Calu3 (cell line): ENCODE measurements around the gene CBFB. TPM values are rescaled to one million over a fixed set of nuclear protein-coding genes. Genes with fewer than 3 reads are reported as not detected.
A peak's percentile ranks its signal among the peaks of the same experiment; 100 is the strongest.

ENCODE experiments used
- Bru-seq: library from RNA; stranded (reverse); fragments of 400-500 nt; gene quantifications from one replicate; lab custom pipeline; 2021; lab: Mats Ljungman, UMichigan
- BruChase-seq, 2 experiments: library from RNA; stranded (reverse); fragments of 400-500 nt; gene quantifications; one replicate each; lab custom pipeline; 2021; lab: Mats Ljungman, UMichigan
- BruUV-seq: library from RNA; stranded (reverse); fragments of 400-500 nt; replicated peaks from 2 replicates; lab custom pipeline; 2021; lab: Mats Ljungman, UMichigan
- CTCF ChIA-PET: fragments of 300-600 bp; sonication (Branson Sonifier 250); formaldehyde crosslinking; loops from one replicate; lab custom pipeline; 2022; ENCODE audit warnings: antibody characterized with exemption; lab: Charles Lee
- DNase-seq: peaks from one replicate; pipeline ENCODE4 v3.0.0; 2022
- H3K27ac Mint-ChIP-seq: one replicate; pipeline ENCODE4 v1.8.0; 2022; ENCODE audit warnings: mixed read lengths; ENCODE audit not compliant: unreplicated experiment
- H3K27me3 Mint-ChIP-seq: one replicate; pipeline ENCODE4 v1.8.0; 2022; ENCODE audit warnings: mixed read lengths; ENCODE audit not compliant: unreplicated experiment
- H3K36me3 Mint-ChIP-seq: one replicate; pipeline ENCODE4 v1.8.0; 2022; ENCODE audit warnings: mild to moderate bottlenecking, moderate library complexity, mixed read lengths; ENCODE audit not compliant: insufficient read depth, unreplicated experiment
- H3K4me1 Mint-ChIP-seq: one replicate; pipeline ENCODE4 v1.8.0; 2022; ENCODE audit warnings: mild to moderate bottlenecking, low read depth, mixed read lengths; ENCODE audit not compliant: unreplicated experiment
- H3K4me3 Mint-ChIP-seq: one replicate; pipeline ENCODE4 v1.8.0; 2022; ENCODE audit warnings: mild to moderate bottlenecking, low read depth, moderate library complexity, mixed read lengths; ENCODE audit not compliant: unreplicated experiment
- H3K9me3 Mint-ChIP-seq: one replicate; pipeline ENCODE4 v1.8.0; 2022; ENCODE audit warnings: low read depth, mixed read lengths; ENCODE audit not compliant: unreplicated experiment
- CTCF ChIP-seq: fragments of 200-600 bp; IDR thresholded peaks from one replicate; pipeline ENCODE4 v1.8.0; 2022; ENCODE audit warnings: antibody characterized with exemption; ENCODE audit not compliant: unreplicated experiment
- intact Hi-C: fragments of 100-400 bp; cut with micrococcal nuclease; formaldehyde crosslinking; loops from one replicate; pipeline ENCODE4 v1.10.0; 2022; ENCODE audit not compliant: unreplicated experiment
- long read RNA-seq: library from polyadenylated mRNA; stranded (forward); transcript quantifications from one replicate; pipeline ENCODE4 v2.0.0, GENCODE V29; 2022
- total RNA-seq: library from RNA; stranded (reverse); gene quantifications from 2 replicates; pipeline ENCODE4 v1.2.3, GENCODE V29; 2022

The CBFB gene
- total RNA-seq: 116 and 131 TPM in 2 replicates
- percentile 94 among the genes with signal in this experiment for Bru-seq, nascent RNA
- BruChase-seq, experiment 1, labeled RNA remaining after a 6-hour chase: percentile 94 among the genes with signal in this experiment
- BruChase-seq, experiment 2, labeled RNA remaining after a 2-hour chase: percentile 93 among the genes with signal in this experiment
- long read RNA-seq, transcript CBFB-202 (6 exons, 2,971 nt): minor isoform, 70 of 228 reads
- long read RNA-seq, transcript CBFB-201 (6 exons, 3,136 nt): major isoform, 87 of 228 reads
- long read RNA-seq, partial matches to known transcripts: 5 of 228 reads
- long read RNA-seq, other reads (novel, unspliced or antisense): 60 of 228 reads

- peak within 1 kb of the TSS; percentile 69 for H3K27ac Mint-ChIP-seq
- peak; percentile 97 for DNase-seq
- H3K4me3 Mint-ChIP-seq: peak within 1 kb of the TSS; percentile 82
- H3K9me3 Mint-ChIP-seq: no peaks in the 10 kb centered on the region
- CTCF ChIA-PET: interaction anchor here (0.6 to 1.2 kb wide), 2 partner anchors 11 to 388 kb away, joined by 5 to 8 read pairs; partner anchors contain the start of gene ZDHHC1
- H3K36me3 Mint-ChIP-seq: peaks cover 38% of the 10 kb centered on the region
- intact Hi-C loops: no loop called here
- TF ChIP-seq CTCF: peak; percentile 2
- BruUV-seq: no TSS peak
- peaks cover 26% of the 10 kb centered on the region for H3K4me1 Mint-ChIP-seq
- no peaks in the 10 kb centered on the region for H3K27me3 Mint-ChIP-seq
Measured at GRCh38 chr16:67028696-67029253, at the start of gene CBFB. Gene CBFB, plus strand, starts transcription at chr16:67029149. Its CDS starts 259 bp downstream, at chr16:67029408.

DNA sequence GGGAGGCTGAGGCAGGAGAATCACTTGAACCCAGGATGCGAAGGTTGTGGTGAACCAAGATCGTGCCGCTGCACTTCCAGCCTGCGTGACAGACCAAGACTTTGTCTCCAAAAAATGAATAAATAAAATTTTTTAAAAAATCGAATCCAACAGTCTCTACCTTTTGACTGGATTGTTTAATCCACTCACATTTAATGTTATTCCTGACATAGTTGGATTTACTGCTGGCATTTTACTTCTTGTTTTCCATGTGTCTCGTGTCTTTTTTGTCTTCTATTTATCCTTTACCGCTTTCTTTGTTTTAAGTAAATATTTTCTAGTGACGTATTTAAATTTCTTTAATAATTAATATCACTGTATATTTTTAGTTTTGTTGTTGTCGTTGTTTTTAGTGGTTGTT is 45.9 kb upstream of the CBFB start:
- no peak for TF ChIP-seq CTCF
- no peaks in the 10 kb centered on the region for H3K4me1 Mint-ChIP-seq
- no peak for DNase-seq
- H3K27me3 Mint-ChIP-seq: no peaks in the 10 kb centered on the region
- intact Hi-C loops: no loop called here
- H3K9me3 Mint-ChIP-seq: no peaks in the 10 kb centered on the region
- no TSS peak for BruUV-seq
- H3K27ac Mint-ChIP-seq: no peak overlapping the region
- H3K4me3 Mint-ChIP-seq: no peak overlapping the region
- CTCF ChIA-PET: no interaction called here
- no peaks in the 10 kb centered on the region for H3K36me3 Mint-ChIP-seq

DNA sequence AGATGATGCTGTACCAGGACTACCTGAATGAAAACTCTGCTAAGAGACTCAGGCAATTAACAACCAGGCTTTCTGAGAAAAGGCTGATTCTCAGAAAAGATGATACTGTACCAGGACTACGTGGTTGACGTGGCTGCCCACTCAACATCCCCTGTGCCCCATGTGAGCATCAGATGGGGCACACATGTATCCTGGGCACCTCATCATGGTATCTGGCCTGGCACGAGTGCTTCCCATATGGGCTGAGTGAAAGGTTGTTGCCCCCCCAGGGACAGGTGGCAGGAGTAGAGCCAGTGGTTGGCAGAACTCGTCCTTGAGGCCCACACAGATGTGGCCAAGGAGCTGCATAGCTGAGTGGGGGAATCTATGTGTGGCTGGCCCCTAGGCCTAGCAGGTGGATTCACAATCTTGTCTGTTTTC is 44.0 kb upstream of the CBFB start:
- no peak for TF ChIP-seq CTCF
- CTCF ChIA-PET: no interaction called here
- H3K4me1 Mint-ChIP-seq: no peaks in the 10 kb centered on the region
- BruUV-seq: no TSS peak
- no peak overlapping the region for H3K27ac Mint-ChIP-seq
- DNase-seq: no peak
- H3K27me3 Mint-ChIP-seq: no peaks in the 10 kb centered on the region
- no peak overlapping the region for H3K4me3 Mint-ChIP-seq
- no peaks in the 10 kb centered on the region for H3K36me3 Mint-ChIP-seq
- no peaks in the 10 kb centered on the region for H3K9me3 Mint-ChIP-seq
- intact Hi-C loops: no loop called here

DNA sequence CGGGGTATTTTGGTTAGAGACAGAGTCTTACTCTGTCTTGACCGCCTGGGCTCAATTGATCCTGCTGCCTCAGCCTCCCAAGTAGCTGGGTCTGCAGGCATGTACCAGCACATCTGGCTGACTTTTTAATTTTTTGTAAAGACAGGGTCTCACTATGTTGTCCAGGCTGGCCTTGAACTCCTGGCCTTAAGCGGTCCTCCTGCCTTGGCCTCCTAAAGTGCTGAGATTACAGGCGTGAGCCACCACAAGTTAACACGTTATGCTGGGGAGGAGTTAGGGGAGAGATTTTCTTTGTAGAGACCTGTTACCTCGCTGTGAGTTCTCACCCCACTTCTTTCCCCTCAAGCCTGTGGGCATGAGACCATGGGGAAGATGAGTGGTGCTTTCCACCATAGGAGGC is 42.4 kb upstream of the CBFB start:
- intact Hi-C loops: no loop called here

More for the DNA sequence above, 42.4 kb upstream of the CBFB start:
- H3K4me3 Mint-ChIP-seq: no peak overlapping the region
- H3K9me3 Mint-ChIP-seq: no peaks in the 10 kb centered on the region
- BruUV-seq: no TSS peak
- DNase-seq: no peak
- no peak for TF ChIP-seq CTCF
- H3K27ac Mint-ChIP-seq: no peak overlapping the region
- H3K27me3 Mint-ChIP-seq: no peaks in the 10 kb centered on the region
- no peaks in the 10 kb centered on the region for H3K36me3 Mint-ChIP-seq
- CTCF ChIA-PET: no interaction called here
- H3K4me1 Mint-ChIP-seq: no peaks in the 10 kb centered on the region
